ENCODE results near the gene FAF1. TPM values are rescaled to one million over a fixed set of nuclear protein-coding genes. Genes with fewer than 3 reads are reported as not detected.

FAF1 gene
- total RNA-seq, 2 experiments from 2014 or later = 42.3 to 114 TPM

GRCh38 chr1:50917138-50918137, 42.6 kb downstream of the FAF1 start:
- CTCF ChIA-PET (ENCODE audit: unreplicated experiment) = interaction anchor here (0.6 to 0.7 kb wide), 2 partner anchors 79 to 123 kb away, joined by 3 read pairs; no protein-coding TSS in a partner anchor
- Histone ChIP-seq H3K4me2 (ENCODE audit: low read length) (peak overlapping the region; percentile 57), H3K27ac (ENCODE audit: low read depth, low read length, poor library complexity, severe bottlenecking) (peak overlapping the region; percentile 9), H3K4me1 (ENCODE audit: insufficient read depth, low read length, poor library complexity, severe bottlenecking) (peaks cover 20% of the 10 kb centered on the region), H3K9me3 (ENCODE audit: low read length) (peaks cover 22% of the 10 kb centered on the region), H2AFZ (ENCODE audit: low read length) (no peak overlapping the region), H3K36me3 (ENCODE audit: insufficient read depth, low read length) (peaks cover 44% of the 10 kb centered on the region), H3K79me2 (ENCODE audit: insufficient read depth, low read depth, low read length) (peaks cover 91% of the 10 kb centered on the region), H4K20me1 (ENCODE audit: insufficient read depth, low read length) (peaks cover 13% of the 10 kb centered on the region; the same call in 1 of the 2 replicates), H3K9me2 (ENCODE audit: insufficient read depth, low read length) (no peaks in the 10 kb centered on the region), H3K4me3 (ENCODE audit: low read depth, low read length, poor library complexity, severe bottlenecking) (no peak overlapping the region)
- no TSS peak for BruUV-seq (replicated peaks)
- no peak for TF ChIP-seq EZH2phosphoT487 (IDR thresholded peaks at IDR 0.05; ENCODE audit: borderline replicate concordance, low read depth, low read length)
- TF ChIP-seq CTCF (conservative IDR thresholded peaks at IDR 0.05; ENCODE audit: low read length) = no peak
- POLR2A ChIA-PET = interaction anchor here (0.6 to 0.9 kb wide), 4 partner anchors 51 to 431 kb away, joined by 3 to 4 read pairs (median 4); no protein-coding TSS in a partner anchor
- intact Hi-C loops (cut with micrococcal nuclease; ENCODE audit: unreplicated experiment) = no loop called here
- peak; percentile 42 for DNase-seq (ENCODE audit: low spot score)

GRCh38 chr1:50915621-50916020, 44.4 kb downstream of the FAF1 start:
- no peak overlapping the region for H2AFZ ChIP-seq (ENCODE audit: low read length)
- peaks cover 13% of the 10 kb centered on the region; the same call in 1 of the 2 replicates for H4K20me1 ChIP-seq (ENCODE audit: insufficient read depth, low read length)
- POLR2A ChIA-PET = interaction anchor here (0.7 kb wide), 1 partner anchor 150 kb away, joined by 3 read pairs; no protein-coding TSS in a partner anchor
- CTCF ChIA-PET (ENCODE audit: unreplicated experiment) = no interaction called here
- no TSS peak for BruUV-seq (replicated peaks)
- DNase-seq (ENCODE audit: low spot score) = no peak
- peaks cover 22% of the 10 kb centered on the region for H3K9me3 ChIP-seq (ENCODE audit: low read length)
- H3K4me2 ChIP-seq (ENCODE audit: low read length) = no peak overlapping the region
- H3K27ac ChIP-seq (ENCODE audit: low read depth, low read length, poor library complexity, severe bottlenecking) = no peak overlapping the region
- peaks cover 43% of the 10 kb centered on the region for H3K36me3 ChIP-seq (ENCODE audit: insufficient read depth, low read length)
- intact Hi-C loops (cut with micrococcal nuclease; ENCODE audit: unreplicated experiment) = no loop called here
- no peak for TF ChIP-seq CTCF (conservative IDR thresholded peaks at IDR 0.05; ENCODE audit: low read length)
- no peak for TF ChIP-seq EZH2phosphoT487 (IDR thresholded peaks at IDR 0.05; ENCODE audit: borderline replicate concordance, low read depth, low read length)
- peaks cover 82% of the 10 kb centered on the region for H3K79me2 ChIP-seq (ENCODE audit: insufficient read depth, low read depth, low read length)
- no peaks in the 10 kb centered on the region for H3K9me2 ChIP-seq (ENCODE audit: insufficient read depth, low read length)
- H3K4me3 ChIP-seq (ENCODE audit: low read depth, low read length, poor library complexity, severe bottlenecking) = no peak overlapping the region
- peaks cover 20% of the 10 kb centered on the region for H3K4me1 ChIP-seq (ENCODE audit: insufficient read depth, low read length, poor library complexity, severe bottlenecking)

Data from OCI-LY7 (cell line).